PC-9 (cell line): ENCODE data around the gene LIMS2. TPM values are rescaled to one million over a fixed set of nuclear protein-coding genes. Genes with fewer than 3 reads are reported as not detected.

Source experiments
- BruUV-seq: library from RNA; stranded (reverse); fragments of 400-500 nt; replicated peaks from 2 replicates; lab custom pipeline; 2021; lab: Mats Ljungman, UMichigan
- CTCF ChIA-PET: fragments of 300-600 bp; sonication (Branson Sonifier 250); formaldehyde crosslinking; loops from one replicate; lab custom pipeline; 2022; ENCODE audit warnings: antibody characterized with exemption; lab: Charles Lee
- POLR2A ChIA-PET: fragments of 300-600 bp; sonication (Branson Sonifier 250); formaldehyde crosslinking; loops from one replicate; lab custom pipeline; 2022; ENCODE audit warnings: antibody characterized with exemption; ENCODE audit not compliant: unreplicated experiment; lab: Charles Lee
- DNase-seq, 2 experiments: peaks; one replicate each; pipeline versions ENCODE4 v3.0.0 to v3.0.0-alpha.2; 2015 to 2022; ENCODE audit warnings: mixed read lengths in 1 of 2
- H2AFZ ChIP-seq: fragments of 200-600 bp; sonication (generic); 2 replicates; pipeline ENCODE4 v1.8.1; 2017; ENCODE audit warnings: antibody characterized with exemption
- H3F3A ChIP-seq: fragments of 200-600 bp; sonication (generic); 2 replicates; pipeline ENCODE4 v1.8.1; 2017; ENCODE audit warnings: antibody characterized with exemption, mild to moderate bottlenecking, low read depth; ENCODE audit not compliant: insufficient read depth
- H3K27ac ChIP-seq: fragments of 200-600 bp; sonication (generic); 2 replicates; pipeline ENCODE4 v1.6.1; 2016; ENCODE audit warnings: mixed run types
- H3K27me3 ChIP-seq: fragments of 200-600 bp; sonication (generic); 2 replicates; pipeline ENCODE4 v1.6.1; 2016; ENCODE audit warnings: low read depth, mixed run types; ENCODE audit not compliant: insufficient read depth
- H3K36me3 ChIP-seq: fragments of 200-600 bp; sonication (generic); 2 replicates; pipeline ENCODE4 v1.6.1; 2016; ENCODE audit warnings: low read depth, mixed run types
- H3K4me1 ChIP-seq: fragments of 200-600 bp; sonication (generic); replicated peaks from 2 replicates; pipeline ENCODE4 v1.6.1; 2016; ENCODE audit warnings: mixed run types; ENCODE audit not compliant: insufficient read depth
- H3K4me2 ChIP-seq: fragments of 200-600 bp; sonication (generic); 2 replicates; pipeline ENCODE4 v1.6.1; 2017; ENCODE audit warnings: mixed run types
- H3K4me3 ChIP-seq: fragments of 200-600 bp; sonication (generic); 2 replicates; pipeline ENCODE4 v1.6.1; 2016; ENCODE audit warnings: mixed run types
- H3K79me2 ChIP-seq: fragments of 200-600 bp; sonication (generic); 2 replicates; pipeline ENCODE4 v1.6.1; 2017; ENCODE audit warnings: low read depth, mixed run types
- H3K9me2 ChIP-seq: fragments of 200-600 bp; sonication (generic); 2 replicates; pipeline ENCODE4 v1.8.1; 2017; ENCODE audit warnings: mild to moderate bottlenecking; ENCODE audit not compliant: insufficient read depth
- H3K9me3 ChIP-seq: fragments of 200-600 bp; sonication (generic); 2 replicates; pipeline ENCODE4 v1.8.1; 2016; ENCODE audit warnings: low read depth; ENCODE audit not compliant: insufficient read depth
- H4K20me1 ChIP-seq: fragments of 200-600 bp; sonication (generic); 2 replicates; pipeline ENCODE4 v1.8.1; 2017; ENCODE audit not compliant: insufficient read depth
- CTCF ChIP-seq: fragments of 200-600 bp; sonication (generic); conservative IDR thresholded peaks from 2 replicates; pipeline ENCODE4 v1.6.1; 2017; ENCODE audit warnings: mixed run types, antibody characterized with exemption, mild to moderate bottlenecking, moderate library complexity
- EZH2 ChIP-seq: fragments of 200-600 bp; sonication (generic); IDR thresholded peaks from 2 replicates; pipeline ENCODE4 v1.8.0; 2017; ENCODE audit warnings: antibody characterized with exemption, low read depth
- intact Hi-C: fragments of 100-400 bp; cut with micrococcal nuclease; formaldehyde crosslinking; loops from one replicate; pipeline ENCODE4 v1.10.0; 2022; ENCODE audit not compliant: unreplicated experiment
- total RNA-seq: library from RNA; stranded (reverse); gene quantifications from 2 replicates; pipeline ENCODE4 v1.2.3, GENCODE V29; 2021

The LIMS2 gene
- total RNA-seq, 1 experiment from 2014 or later, result 1.4 TPM

- BruUV-seq, result no TSS peak
- Histone ChIP-seq H3K9me3 (no peaks in the 10 kb centered on the region), H3F3A (no peaks in the 10 kb centered on the region), H3K4me2 (no peak overlapping the region), H3K27me3 (no peaks in the 10 kb centered on the region; the same call in 1 of the 2 replicates), H3K27ac (no peak overlapping the region), H3K4me3 (no peak overlapping the region), H3K36me3 (no peaks in the 10 kb centered on the region), H2AFZ (no peak overlapping the region), H3K79me2 (no peaks in the 10 kb centered on the region), H4K20me1 (no peaks in the 10 kb centered on the region), H3K4me1 (no peaks in the 10 kb centered on the region), H3K9me2 (no peaks in the 10 kb centered on the region)
- POLR2A ChIA-PET, result no interaction called here
- no peak for DNase-seq
- intact Hi-C loops, result no loop called here
- CTCF ChIA-PET, result no interaction called here
- TF ChIP-seq CTCF (no peak), EZH2 (no peak)
Observed at GRCh38 chr2:127593228-127594115, 81.9 kb downstream of the LIMS2 start.

GRCh38 chr2:127592761-127593227, 82.5 kb downstream of the LIMS2 start:
- Histone ChIP-seq H3K27ac (no peak overlapping the region), H3K4me2 (no peak overlapping the region), H3K27me3 (no peaks in the 10 kb centered on the region; the same call in 1 of the 2 replicates), H3K4me1 (no peaks in the 10 kb centered on the region), H3K4me3 (no peak overlapping the region), H3K36me3 (no peaks in the 10 kb centered on the region), H3K9me3 (no peaks in the 10 kb centered on the region), H4K20me1 (no peaks in the 10 kb centered on the region), H2AFZ (no peak overlapping the region), H3K79me2 (no peaks in the 10 kb centered on the region), H3F3A (no peaks in the 10 kb centered on the region), H3K9me2 (no peaks in the 10 kb centered on the region)
- CTCF ChIA-PET, result no interaction called here
- intact Hi-C loops, result no loop called here
- TF ChIP-seq CTCF (no peak), EZH2 (no peak)
- POLR2A ChIA-PET, result no interaction called here
- no peak for DNase-seq
- BruUV-seq, result no TSS peak

GRCh38 chr2:127591221-127591923, 84.0 kb downstream of the LIMS2 start:
- no peaks in the 10 kb centered on the region for H3K9me2 ChIP-seq
- peaks cover 8% of the 10 kb centered on the region; the same call in 1 of the 2 replicates for H3K27me3 ChIP-seq
- no peak overlapping the region for H3K27ac ChIP-seq
- no peaks in the 10 kb centered on the region for H3K9me3 ChIP-seq
- H3K79me2 ChIP-seq, result no peaks in the 10 kb centered on the region
- CTCF ChIA-PET, result interaction anchor here (0.5 to 1.0 kb wide), 12 partner anchors 8 to 1217 kb away, joined by 3 to 15 read pairs (median 4); partner anchors contain the start of genes IWS1 and WDR33
- no peaks in the 10 kb centered on the region for H3K36me3 ChIP-seq
- H3K4me3 ChIP-seq, result no peak overlapping the region
- H4K20me1 ChIP-seq, result no peaks in the 10 kb centered on the region
- H3K4me2 ChIP-seq, result no peak overlapping the region
- no peak overlapping the region for H2AFZ ChIP-seq
- BruUV-seq, result no TSS peak
- peak in 1 of 2 experiments; percentile 62 for DNase-seq
- H3K4me1 ChIP-seq, result no peaks in the 10 kb centered on the region
- intact Hi-C loops, result loop anchor here (1.0 kb wide), 1 partner anchor 58 kb away; no protein-coding TSS in a partner anchor
- POLR2A ChIA-PET, result interaction anchor here (0.6 kb wide), 3 partner anchors 69 to 204 kb away, joined by 3 to 4 read pairs (median 4); no protein-coding TSS in a partner anchor
- TF ChIP-seq EZH2 (no peak), CTCF (peak; percentile 93)
- no peaks in the 10 kb centered on the region for H3F3A ChIP-seq
